Calu3 (cell line): ENCODE data around the gene ARRB1. TPM values are rescaled to one million over a fixed set of nuclear protein-coding genes. Genes with fewer than 3 reads are reported as not detected.

Source experiments
- BruUV-seq: library from RNA; stranded (reverse); fragments of 400-500 nt; replicated peaks from 2 replicates; lab custom pipeline; 2021; lab: Mats Ljungman, UMichigan
- CTCF ChIA-PET: fragments of 300-600 bp; sonication (Branson Sonifier 250); formaldehyde crosslinking; loops from one replicate; lab custom pipeline; 2022; ENCODE audit warnings: antibody characterized with exemption; lab: Charles Lee
- DNase-seq: peaks from one replicate; pipeline ENCODE4 v3.0.0; 2022
- H3K27ac Mint-ChIP-seq: one replicate; pipeline ENCODE4 v1.8.0; 2022; ENCODE audit warnings: mixed read lengths; ENCODE audit not compliant: unreplicated experiment
- H3K27me3 Mint-ChIP-seq: one replicate; pipeline ENCODE4 v1.8.0; 2022; ENCODE audit warnings: mixed read lengths; ENCODE audit not compliant: unreplicated experiment
- H3K36me3 Mint-ChIP-seq: one replicate; pipeline ENCODE4 v1.8.0; 2022; ENCODE audit warnings: mild to moderate bottlenecking, moderate library complexity, mixed read lengths; ENCODE audit not compliant: insufficient read depth, unreplicated experiment
- H3K4me1 Mint-ChIP-seq: one replicate; pipeline ENCODE4 v1.8.0; 2022; ENCODE audit warnings: mild to moderate bottlenecking, low read depth, mixed read lengths; ENCODE audit not compliant: unreplicated experiment
- H3K4me3 Mint-ChIP-seq: one replicate; pipeline ENCODE4 v1.8.0; 2022; ENCODE audit warnings: mild to moderate bottlenecking, low read depth, moderate library complexity, mixed read lengths; ENCODE audit not compliant: unreplicated experiment
- H3K9me3 Mint-ChIP-seq: one replicate; pipeline ENCODE4 v1.8.0; 2022; ENCODE audit warnings: low read depth, mixed read lengths; ENCODE audit not compliant: unreplicated experiment
- CTCF ChIP-seq: fragments of 200-600 bp; IDR thresholded peaks from one replicate; pipeline ENCODE4 v1.8.0; 2022; ENCODE audit warnings: antibody characterized with exemption; ENCODE audit not compliant: unreplicated experiment
- intact Hi-C: fragments of 100-400 bp; cut with micrococcal nuclease; formaldehyde crosslinking; loops from one replicate; pipeline ENCODE4 v1.10.0; 2022; ENCODE audit not compliant: unreplicated experiment
- total RNA-seq: library from RNA; stranded (reverse); gene quantifications from 2 replicates; pipeline ENCODE4 v1.2.3, GENCODE V29; 2022

Gene ARRB1
- total RNA-seq, 1 experiment from 2014 or later = 8.7 TPM

GRCh38 chr11:75269896-75270295 is 81.6 kb downstream of the ARRB1 start:
- CTCF ChIA-PET = interaction anchor here (0.6 to 1.5 kb wide), 3 partner anchors 13 to 102 kb away, joined by 3 read pairs; no protein-coding TSS in a partner anchor
- no peak for DNase-seq
- Mint-ChIP-seq H3K36me3 (no peaks in the 10 kb centered on the region), H3K9me3 (no peaks in the 10 kb centered on the region), H3K4me1 (no peaks in the 10 kb centered on the region), H3K27ac (no peak overlapping the region), H3K27me3 (no peaks in the 10 kb centered on the region), H3K4me3 (no peak overlapping the region)
- TF ChIP-seq CTCF = no peak
- BruUV-seq = no TSS peak
- intact Hi-C loops = no loop called here

- Mint-ChIP-seq H3K4me1 (no peaks in the 10 kb centered on the region), H3K9me3 (no peaks in the 10 kb centered on the region), H3K36me3 (no peaks in the 10 kb centered on the region), H3K27ac (no peak overlapping the region), H3K27me3 (no peaks in the 10 kb centered on the region), H3K4me3 (no peak overlapping the region)
- no TSS peak for BruUV-seq
- intact Hi-C loops = no loop called here
- DNase-seq = no peak
- CTCF ChIA-PET = interaction anchor here (0.6 kb wide), 1 partner anchor 12 kb away, joined by 3 read pairs; no protein-coding TSS in a partner anchor
- no peak for TF ChIP-seq CTCF
Measured at GRCh38 chr11:75269367-75269660, 82.1 kb downstream of the ARRB1 start.

GRCh38 chr11:75268626-75269366 is 82.7 kb downstream of the ARRB1 start:
- no TSS peak for BruUV-seq
- DNase-seq = no peak
- H3K36me3 Mint-ChIP-seq = no peaks in the 10 kb centered on the region
- no peaks in the 10 kb centered on the region for H3K4me1 Mint-ChIP-seq
- H3K4me3 Mint-ChIP-seq = no peak overlapping the region
- TF ChIP-seq CTCF = no peak
- H3K9me3 Mint-ChIP-seq = no peaks in the 10 kb centered on the region
- peaks cover 5% of the 10 kb centered on the region for H3K27me3 Mint-ChIP-seq
- H3K27ac Mint-ChIP-seq = no peak overlapping the region
- intact Hi-C loops = no loop called here
- CTCF ChIA-PET = interaction anchor here (0.6 kb wide), 1 partner anchor 12 kb away, joined by 3 read pairs; no protein-coding TSS in a partner anchor

- DNase-seq = no peak
- H3K36me3 Mint-ChIP-seq = no peaks in the 10 kb centered on the region
- intact Hi-C loops = no loop called here
- no TSS peak for BruUV-seq
- H3K9me3 Mint-ChIP-seq = no peaks in the 10 kb centered on the region
- no peaks in the 10 kb centered on the region for H3K4me1 Mint-ChIP-seq
- H3K27ac Mint-ChIP-seq = no peak overlapping the region
- TF ChIP-seq CTCF = no peak
- CTCF ChIA-PET = no interaction called here
- peaks cover 11% of the 10 kb centered on the region for H3K27me3 Mint-ChIP-seq
- H3K4me3 Mint-ChIP-seq = no peak overlapping the region
Measured at GRCh38 chr11:75267171-75267970, 84.1 kb downstream of the ARRB1 start.
